ENCODE results near the gene CYB561A3.

GRCh38 chr11:61333550-61334433 lies 27.9 kb downstream of the CYB561A3 start:
- TF ChIP-seq CTCF (IDR thresholded peaks at IDR 0.05) (no peak), POLR2A (IDR thresholded peaks at IDR 0.05) (no peak)
